Dermis blood vessel endothelial cell (primary cell): ENCODE data around the gene ASB8. TPM values are rescaled to one million over a fixed set of nuclear protein-coding genes. Genes with fewer than 3 reads are reported as not detected.
A peak's percentile ranks its signal among the peaks of the same experiment; 100 is the strongest.
"Not testable (repeated sequence)": the region's sequence is repeated elsewhere in the genome, so short reads cannot be mapped to it uniquely, and the experiment has no call there.

Source experiments
- DNase-seq: peaks from one replicate; pipeline ENCODE4 v3.0.0; 2010
- total RNA-seq: library from RNA; depleted of rRNA; stranded (reverse); fragments of >200 nt; gene quantifications from 2 replicates; pipeline ENCODE4 v1.2.3, GENCODE V29; 2014

The ASB8 gene
- total RNA-seq, 1 donor from 2014 or later = 18.2 TPM

GRCh38 chr12:48182631-48183030 lies 25.3 kb upstream of the ASB8 start:
- DNase-seq = no peak

DNA sequence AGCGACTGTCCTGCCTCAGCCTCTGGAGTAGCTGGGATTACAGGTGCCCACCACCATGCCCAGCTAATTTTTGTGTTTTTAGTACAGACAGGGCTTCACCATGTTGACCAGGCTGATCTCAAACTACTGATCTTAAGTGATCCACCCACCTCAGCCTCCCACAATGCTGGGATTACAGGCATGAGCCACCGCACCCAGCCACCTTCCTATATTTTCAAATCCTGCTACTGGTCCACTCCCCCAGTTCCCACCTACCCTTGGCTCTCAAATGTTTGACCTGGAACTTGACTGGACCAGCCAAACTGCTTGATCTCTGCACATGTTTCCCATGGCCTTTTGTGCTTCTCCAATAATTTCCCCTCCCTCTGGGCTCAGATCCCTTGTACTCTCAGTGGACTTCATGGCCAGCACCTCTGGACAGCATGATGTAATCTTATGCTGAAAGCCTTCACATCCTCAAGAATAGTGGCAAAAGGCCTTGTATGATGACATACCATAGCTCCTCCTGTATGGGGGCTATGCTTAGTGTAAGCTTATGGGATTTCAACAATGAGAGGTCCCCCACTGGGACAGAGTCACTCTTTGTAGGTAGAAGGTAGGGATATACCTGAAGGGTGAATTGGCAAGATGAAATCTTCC lies 23.7 kb upstream of the ASB8 start:
- DNase-seq = no peak

DNA sequence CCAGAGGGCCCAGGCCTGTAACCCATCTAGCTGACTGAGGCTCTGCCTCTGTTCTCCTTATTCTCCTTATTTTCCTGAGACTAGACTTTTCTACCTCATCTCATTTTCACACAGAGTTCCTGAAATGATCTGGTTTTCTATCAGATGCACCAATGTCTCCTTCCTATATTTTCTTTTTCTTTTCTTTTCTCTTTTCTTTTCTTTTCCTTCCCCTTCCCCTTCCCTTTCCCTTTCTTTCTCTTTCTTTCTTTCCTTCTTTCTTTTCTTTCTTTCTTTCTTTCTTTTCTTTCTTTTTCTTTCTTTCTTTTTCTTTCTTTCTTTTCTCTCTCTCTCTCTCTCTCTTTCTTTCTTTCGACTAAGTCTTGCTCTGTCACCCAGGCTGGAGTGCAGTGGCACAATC lies 23.1 kb upstream of the ASB8 start:
- DNase-seq = no peak

DNA sequence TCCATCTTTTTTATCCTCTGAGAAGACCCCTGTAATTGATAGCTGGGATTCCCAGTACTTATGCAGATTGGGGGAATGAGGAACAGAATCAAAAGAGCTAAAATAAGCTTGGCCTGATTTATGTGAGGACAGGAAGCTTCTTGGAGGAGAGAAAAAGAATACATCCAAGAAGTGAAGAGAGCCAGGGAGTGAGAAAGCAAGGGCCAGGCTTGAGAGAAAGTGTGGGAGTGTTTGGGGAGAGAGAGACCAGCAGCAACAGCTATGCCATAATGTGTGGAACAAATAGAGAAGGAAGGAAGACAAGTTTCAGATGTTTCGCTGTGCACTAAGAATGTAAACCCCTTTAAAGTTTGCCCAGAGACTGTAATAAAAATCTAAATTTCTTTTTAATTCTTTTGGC lies 22.2 kb upstream of the ASB8 start:
- no peak for DNase-seq

- no peak for DNase-seq
These were observed 20.7 kb upstream of the ASB8 start for GRCh38 chr12:48177982-48178381.

GRCh38 chr12:48176417-48176751 lies 19.1 kb upstream of the ASB8 start:
- no peak for DNase-seq

DNA sequence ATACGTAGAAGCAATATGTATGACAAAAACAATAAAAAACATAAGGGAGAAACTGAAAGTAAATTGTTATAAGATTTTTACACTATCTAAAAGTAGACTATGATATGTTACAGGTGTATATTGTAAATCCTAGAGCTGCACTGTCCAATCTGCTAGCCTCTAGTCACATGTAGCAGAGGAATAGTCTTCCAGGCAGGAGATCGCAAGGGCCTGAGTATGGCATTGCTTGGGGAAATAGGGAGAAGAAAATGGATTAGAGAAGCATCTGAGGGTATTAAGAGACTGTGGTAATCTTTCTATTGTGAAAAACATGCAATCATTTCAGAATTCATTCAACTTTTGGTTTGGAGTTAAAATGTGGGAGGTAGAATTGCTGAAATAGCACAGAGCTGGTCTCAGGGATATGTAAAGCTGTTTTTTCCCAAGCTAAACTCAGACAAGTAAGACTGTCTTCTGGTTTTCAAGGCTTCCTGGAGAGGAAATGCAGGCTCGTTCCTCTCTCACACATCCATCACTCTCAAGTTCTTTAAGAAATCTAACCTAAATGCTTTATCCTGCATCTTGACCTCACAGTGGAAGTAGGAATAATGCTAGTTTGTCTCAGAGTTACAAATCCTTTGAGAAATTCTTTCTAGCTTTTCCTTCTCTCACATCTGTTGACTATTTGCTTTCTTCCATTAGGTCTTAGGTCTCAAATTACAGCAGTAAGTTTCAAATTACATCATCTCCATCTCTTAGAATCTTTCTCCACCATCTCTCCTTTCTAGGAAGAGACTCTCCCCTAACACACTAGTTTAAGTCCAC lies 18.5 kb upstream of the ASB8 start:
- DNase-seq = no peak

GRCh38 chr12:48169011-48169410 lies 11.7 kb upstream of the ASB8 start:
- no peak for DNase-seq

DNA sequence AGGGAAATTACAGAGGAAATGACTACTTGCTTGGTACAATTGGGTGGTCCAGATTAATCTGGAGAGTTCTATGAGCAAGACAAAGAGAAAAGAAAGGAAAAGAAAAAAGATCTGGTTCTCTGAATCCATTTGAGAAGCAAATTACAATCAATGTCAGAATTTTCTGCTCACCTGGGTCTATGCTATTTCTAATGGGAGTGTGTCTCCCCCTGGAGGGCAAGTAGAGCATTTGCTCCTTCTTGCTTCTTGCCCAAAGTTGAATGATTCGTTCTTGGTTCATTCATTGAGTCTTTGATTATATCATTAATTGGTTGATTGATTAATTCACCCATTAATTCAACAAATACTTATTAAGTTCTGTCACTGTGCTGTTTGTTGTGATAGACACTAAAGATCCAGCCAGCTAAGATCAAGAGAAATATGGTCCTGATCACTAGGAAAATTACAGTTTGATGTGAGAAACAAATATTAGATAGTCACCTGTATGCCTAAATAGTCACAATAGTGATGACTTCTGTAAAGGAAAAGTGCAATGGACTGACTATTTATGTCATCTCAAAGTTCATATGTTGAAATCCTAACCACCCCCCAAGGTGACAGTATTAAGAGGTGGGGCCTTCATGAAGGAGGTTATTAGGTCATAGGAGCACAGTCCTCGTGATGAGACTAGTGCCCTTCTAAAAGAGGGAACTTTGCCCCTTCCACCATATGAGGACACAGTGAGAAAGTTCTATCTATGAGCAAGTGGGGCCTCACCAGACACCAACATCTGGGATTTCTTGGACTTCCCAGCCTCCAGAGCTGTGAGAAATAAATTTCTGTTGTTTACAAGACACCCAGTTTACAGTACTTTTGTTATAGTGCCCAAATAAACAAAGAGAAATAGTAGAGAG lies 8.0 kb upstream of the ASB8 start:
- DNase-seq = peak; percentile 82

DNA sequence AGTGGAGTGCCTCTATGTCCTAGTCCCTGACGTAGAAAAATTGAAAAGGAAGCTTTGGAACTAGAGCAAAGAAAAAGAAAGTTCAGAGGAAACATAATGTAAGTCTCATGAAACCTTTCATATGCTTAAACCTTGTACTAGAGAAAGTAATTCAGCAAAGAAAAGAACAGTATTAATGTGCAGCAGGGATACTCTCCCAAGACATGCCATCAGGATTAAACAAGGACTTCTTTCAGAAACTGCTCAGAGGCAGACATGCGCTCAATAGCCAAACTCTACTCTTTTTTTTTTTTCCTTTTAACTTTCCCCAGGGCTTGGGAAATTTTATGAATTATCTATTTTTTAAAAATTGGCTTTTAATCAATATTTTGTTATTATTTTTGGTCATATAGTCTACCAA lies 7.1 kb upstream of the ASB8 start:
- no peak for DNase-seq

- DNase-seq = no peak
These were observed 5.9 kb upstream of the ASB8 start for GRCh38 chr12:48163150-48163747.

- DNase-seq = peak; percentile 39
These were observed 3.5 kb upstream of the ASB8 start for GRCh38 chr12:48160807-48161206.

DNA sequence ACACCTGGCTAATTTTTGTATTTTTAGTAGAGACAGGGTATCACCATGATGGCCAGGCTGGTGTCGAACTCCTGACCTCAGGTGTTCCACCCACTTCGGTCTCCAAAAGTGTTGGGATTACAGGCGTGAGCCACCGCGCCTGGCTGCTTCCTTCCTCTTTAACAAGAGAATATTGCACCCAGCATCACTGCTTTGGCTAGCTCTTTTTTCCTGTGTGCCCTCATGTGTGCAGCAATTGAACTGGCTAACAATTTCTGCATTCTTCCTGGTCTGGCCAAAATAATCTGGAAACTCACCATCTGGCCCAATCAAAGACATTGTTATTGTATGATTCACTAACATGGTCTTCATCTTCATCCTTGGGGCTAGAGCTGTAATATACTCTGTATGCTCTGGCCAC lies 2.7 kb upstream of the ASB8 start:
- DNase-seq = no peak

GRCh38 chr12:48157889-48158370 lies 615 bp upstream of the ASB8 start:
- DNase-seq = no peak

GRCh38 chr12:48156652-48157017 lies 680 bp downstream of the ASB8 start:
- no peak for DNase-seq

- not testable (repeated sequence) for DNase-seq
These were observed 1.5 kb downstream of the ASB8 start for GRCh38 chr12:48155786-48156185.

DNA sequence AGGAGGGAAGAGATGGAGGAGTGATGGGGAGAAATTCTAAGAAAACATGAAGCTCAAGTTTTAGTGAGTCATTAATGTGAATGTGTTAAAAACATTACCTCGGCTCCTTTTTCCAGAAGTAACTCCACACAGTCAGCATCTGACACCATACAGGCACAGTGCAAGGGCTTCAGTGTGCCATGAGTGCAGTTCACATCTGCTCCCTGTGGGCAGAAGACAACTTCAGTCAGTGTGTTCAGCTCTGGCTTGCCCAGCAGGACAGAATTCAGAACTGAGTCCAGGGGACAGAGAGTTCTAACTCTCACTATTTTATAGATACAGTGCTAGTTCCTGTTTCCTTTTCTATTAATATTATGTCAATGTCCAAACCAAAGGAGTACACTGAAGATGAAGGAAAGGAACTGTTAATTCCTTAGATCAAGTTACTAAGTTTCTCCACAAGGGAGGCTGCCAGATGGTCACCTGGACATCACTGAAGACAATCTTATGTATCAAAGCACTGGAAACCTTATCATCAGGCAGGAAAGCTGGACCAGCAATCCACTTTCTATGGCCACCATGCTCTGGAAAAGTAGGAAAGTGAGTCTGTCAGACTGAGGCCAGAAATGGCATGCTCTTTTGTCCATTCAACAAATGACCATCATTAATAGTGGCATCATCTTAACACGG lies 6.1 kb downstream of the ASB8 start:
- no peak for DNase-seq

DNA sequence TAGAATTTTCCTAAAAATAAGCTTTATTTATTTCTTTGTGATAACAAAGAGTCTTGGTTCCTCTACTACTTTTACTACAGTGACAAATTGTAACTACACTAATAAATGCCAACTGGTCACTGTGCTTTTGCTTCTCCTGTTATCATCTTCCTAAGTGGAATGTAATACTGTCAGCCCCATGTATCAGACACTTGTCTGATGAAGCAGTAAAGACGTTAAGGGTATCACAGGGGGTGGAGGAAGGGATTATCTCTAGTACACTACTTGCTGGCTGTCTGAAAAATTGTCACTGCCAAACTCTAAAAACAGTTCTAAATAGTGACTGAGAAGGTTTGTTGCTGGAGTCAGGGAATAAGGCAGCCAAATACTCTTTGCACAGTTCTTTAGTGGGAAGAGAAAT lies 11.3 kb downstream of the ASB8 start:
- DNase-seq = no peak

- no peak for DNase-seq
These were observed 13.4 kb downstream of the ASB8 start for GRCh38 chr12:48143898-48144297.

DNA sequence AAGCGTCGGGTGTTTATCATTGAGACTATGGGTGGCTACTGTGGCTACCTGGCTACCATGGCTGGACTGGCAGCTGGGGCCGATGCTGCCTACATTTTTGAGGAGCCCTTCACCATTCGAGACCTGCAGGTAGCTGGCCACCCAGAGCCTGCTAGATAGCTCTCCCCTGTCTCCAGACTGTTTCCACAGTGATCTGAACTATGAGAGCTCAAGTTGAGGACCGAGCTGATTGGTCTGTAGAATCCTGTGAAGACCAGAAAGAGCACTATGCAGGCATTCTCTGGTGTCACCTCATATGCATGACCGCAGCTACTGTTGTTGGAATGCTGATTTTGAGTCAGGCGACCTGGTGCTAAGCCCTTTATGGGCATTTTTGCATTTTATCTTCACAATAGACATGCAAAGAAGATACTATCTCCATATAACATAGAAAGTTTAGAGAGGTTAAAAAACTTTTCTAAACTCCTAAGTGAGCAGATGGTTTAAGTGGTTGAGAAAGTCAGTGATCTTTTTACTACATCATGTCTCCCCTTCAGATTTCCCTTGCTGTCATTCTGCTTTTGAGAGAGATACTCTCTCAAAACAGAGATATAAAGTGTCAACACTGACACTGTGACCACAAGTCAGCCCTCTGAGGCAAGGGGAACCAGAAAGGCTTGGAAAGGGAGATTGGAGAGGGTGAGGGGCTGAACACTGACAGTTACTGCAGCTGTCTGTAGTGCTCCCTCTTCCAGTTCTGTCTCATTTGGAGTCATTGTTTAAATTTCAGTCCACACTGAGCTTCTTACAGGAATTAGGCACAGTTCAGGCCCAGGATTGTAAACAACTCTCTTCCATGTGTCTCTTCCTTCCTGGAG lies 14.3 kb downstream of the ASB8 start:
- DNase-seq = no peak

DNA sequence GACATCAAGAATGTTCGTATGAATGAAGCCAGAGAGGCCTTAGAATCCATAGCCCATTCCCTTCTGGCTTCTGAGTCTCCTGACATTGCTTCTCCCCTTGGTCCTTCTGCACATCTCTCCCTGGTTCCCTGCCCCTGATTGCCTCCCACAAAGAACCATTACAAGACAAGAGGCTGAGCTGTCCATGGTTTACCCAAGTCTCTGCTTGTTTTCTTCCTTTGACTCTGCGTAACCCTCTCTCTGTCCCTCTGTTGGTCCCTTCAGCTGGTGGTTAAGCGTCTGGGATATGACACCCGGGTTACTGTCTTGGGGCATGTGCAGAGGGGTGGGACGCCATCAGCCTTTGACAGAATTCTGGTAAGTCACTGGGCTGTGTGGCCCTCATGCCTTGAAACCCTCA lies 22.3 kb downstream of the ASB8 start:
- DNase-seq = no peak

- no peak for DNase-seq
These were observed 24.5 kb downstream of the ASB8 start for GRCh38 chr12:48132826-48133225.
